GM18505 (cell line): Measurements from ENCODE around the gene PDCD1.

ENCODE experiments used
- ATAC-seq: cut with Tn5 transposase; IDR thresholded peaks from one replicate; pipeline ENCODE4 v1.9.1; 2021; ENCODE audit not compliant: unreplicated experiment
- POLR2A ChIP-seq: IDR thresholded peaks from 4 replicates; pipeline ENCODE4 v1.6.1; 2011; ENCODE audit warnings: borderline replicate concordance; ENCODE audit not compliant: insufficient read depth, insufficient read length; ENCODE audit errors: extremely low read depth

The PDCD1 gene

DNA sequence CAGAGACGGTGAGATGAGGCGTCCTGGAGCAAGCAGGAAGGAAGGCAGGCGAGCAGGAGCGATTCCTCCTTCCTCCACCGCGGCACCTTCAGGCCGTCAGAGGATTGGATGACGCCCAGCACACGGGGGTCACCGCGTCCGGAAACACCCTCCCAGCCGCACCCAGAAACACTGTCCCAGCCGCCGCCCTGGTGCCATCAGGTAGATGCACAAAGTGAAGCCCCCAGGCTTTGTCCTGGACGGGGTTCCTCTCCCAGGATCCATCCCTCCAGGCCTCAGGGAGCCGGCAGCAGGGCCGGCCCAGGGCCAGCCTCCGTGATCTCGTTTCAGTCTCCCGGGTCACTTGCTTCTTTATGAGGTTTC, 42.3 kb upstream of the PDCD1 start:
- no peak for TF ChIP-seq POLR2A
- ATAC-seq, result no peak

DNA sequence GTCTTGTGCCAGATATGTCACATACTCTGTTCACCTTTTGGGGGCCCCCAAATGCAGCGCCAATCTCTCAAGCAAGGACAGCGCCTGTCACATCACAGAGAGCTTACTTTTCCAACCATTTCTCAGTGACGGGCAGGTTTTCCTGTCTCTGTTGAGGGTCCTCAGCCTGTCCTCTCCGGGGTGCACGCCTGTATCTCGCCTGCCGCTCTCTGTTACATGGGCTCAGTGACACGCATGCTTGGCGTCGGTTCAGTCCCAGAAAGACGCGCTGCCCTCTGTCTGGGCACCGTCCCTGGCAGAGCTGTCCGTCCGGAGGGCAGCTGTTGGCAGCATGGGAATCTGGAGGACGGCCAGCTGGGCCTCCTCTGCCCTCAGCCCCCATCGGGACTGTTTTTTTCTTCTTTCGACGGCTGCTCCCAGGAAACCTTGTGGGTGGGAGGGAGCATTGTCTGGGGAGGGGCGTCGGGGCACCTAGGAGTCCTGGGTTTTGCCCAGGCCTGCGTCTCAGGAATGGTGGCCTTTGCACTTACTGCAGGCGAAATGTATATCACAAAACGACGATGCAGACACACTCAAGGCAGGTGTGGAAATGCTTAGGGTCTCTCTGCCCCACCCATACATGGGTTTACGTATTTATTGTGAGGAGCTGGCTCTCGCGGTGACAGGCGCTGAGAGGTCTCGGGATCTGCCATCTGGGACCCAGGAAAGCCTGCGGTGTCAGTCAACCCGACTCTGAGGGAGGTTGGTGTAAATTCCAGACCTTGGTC, 41.7 kb upstream of the PDCD1 start:
- ATAC-seq, result no peak
- TF ChIP-seq POLR2A, result no peak

DNA sequence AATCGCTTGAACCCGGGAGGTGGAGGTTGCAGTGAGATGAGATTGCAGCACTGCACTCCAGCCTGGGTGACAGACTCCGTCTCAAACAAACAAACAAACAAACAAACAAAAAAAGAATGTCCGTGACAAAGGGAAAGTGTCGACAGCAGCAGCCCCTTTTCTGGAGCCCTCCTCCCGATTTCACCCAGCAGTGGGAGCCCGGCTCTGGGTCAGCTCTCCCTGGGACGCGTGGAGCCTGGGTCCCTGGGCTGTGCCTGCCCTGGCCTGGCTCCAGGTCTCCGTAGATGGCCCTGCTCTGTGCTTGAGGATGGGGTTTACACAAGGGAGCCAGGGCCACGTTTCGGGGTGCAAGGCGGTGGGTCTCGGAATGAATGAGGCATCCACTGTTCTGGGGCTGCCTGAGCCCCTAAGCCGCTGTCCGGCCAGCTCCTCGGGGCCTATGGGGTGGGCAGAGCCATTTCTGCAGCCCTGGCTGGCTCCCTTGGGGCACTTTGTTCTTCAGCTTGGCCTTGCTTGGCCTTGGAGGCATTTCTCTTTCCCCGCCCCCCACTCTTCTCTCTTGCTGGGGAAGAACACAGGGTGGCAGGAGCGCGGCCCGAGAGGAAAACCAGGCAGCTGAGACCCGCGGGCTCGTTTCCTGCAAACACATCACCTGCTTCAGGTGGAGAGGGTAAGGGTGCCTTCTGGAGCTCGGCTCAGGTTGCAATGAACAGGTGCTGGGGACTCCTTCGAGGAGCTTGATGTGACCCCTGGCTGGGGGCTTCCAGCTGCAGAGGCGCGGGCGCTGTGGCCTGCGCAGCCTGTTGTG, 40.0 kb upstream of the PDCD1 start:
- no peak for TF ChIP-seq POLR2A
- ATAC-seq, result no peak

DNA sequence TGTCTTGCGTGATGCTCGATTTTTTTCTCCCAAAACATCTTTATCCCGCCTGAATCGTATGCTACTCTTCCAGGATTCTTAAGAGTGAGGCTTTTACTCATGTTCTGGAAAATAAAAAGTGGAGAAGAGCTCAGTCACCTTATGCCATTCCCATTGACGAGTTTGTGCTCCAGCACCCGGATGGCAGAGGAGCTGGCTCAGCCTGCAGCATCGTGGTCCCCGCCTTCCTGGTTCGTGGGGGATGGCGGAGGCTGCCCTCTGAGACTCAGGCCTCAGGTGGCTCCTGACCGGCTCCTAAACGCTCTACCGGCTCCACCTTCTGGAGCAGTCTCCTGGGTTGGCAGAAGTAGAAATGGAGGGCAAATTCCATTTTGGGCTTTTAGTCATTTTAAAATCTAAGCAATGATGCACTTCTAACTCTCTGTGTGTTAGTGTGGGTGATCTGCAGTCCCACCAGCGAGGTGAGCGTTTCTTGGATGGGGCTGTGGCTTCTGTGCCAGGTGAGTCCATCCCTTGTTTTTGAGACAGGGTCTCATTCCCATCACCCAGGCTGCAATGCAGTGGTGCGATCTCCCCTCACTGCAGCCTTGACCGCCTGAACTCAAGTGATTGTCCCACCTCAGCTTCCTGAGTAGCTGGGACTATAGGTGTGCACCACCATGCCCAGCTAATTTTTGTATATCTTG, 38.7 kb upstream of the PDCD1 start:
- ATAC-seq, result no peak
- no peak for TF ChIP-seq POLR2A

DNA sequence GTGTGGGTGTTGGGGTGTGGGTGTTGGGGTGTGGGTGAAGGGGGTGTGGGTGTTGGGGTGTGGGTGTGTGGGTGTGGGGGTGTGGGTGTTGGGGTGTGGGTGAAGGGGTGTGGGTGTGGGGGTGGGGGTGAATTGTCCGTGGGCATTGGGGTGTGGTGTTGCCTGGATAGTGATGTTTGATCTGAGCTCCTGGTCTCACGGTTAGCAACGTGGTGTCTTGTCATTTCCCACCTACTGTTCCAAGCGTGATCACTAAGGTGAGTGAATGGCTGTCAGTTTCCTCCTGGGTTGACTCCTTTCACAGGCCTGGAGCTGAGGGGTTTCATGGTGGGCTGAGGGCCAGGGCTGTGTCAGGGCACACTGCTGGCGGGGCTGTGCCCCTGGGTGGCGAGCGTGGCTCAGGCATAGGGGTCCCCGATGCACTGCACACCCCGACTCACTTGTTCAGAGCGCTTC, 38.1 kb upstream of the PDCD1 start:
- no peak for ATAC-seq

DNA sequence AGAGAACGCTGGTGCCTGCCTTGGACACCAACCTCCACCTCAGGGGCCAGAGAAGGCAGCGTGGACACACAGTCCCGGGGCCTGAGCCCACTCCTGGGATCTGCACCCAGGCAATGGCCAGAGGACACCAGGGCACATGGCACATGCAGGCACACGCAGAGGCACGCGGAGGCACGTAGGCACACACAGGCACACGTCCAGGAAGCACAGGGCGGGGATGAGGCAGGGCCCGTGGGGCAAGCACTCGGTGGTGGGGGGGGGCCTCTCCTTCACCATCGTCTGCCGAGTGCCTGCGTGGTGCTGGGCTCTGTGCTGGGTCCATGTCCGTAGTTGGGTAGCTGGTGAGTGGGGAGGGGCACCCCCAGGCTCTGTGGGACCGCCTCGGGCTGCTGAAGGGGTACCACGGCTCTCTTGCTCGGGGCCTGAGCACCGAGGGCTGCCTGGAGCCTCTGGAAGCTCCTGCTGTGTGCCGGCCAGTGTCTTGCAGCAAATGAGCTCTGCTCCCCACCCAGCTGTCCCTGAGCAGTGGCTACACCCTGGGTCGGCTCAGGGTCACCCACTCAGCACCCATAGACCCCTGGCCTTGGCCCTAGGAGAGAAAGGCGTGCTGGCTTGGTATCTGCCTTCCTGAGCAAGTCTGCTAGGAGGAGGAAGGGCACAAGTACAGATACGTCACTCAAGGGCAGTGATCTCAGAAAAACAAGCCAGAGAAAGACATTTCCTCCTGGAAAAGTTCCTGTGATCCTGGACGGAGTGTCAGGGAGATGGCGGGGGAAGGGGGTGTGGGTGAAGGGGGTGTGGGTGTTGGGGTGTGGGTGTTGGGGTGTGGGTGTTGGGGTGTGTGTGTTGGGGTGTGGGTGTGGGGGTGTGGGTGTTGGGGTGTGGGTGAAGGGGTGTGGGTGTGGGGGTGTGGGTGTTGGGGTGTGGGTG, 37.3 kb upstream of the PDCD1 start:
- no peak for ATAC-seq
- no peak for TF ChIP-seq POLR2A

More for the DNA sequence above, 38.1 kb upstream of the PDCD1 start:
- no peak for TF ChIP-seq POLR2A

- TF ChIP-seq POLR2A, result no peak
- no peak for ATAC-seq
Measured at GRCh38 chr2:241895427-241895711, 36.7 kb upstream of the PDCD1 start.

- ATAC-seq, result no peak
- no peak for TF ChIP-seq POLR2A
Measured at GRCh38 chr2:241894681-241895426, 36.2 kb upstream of the PDCD1 start.

DNA sequence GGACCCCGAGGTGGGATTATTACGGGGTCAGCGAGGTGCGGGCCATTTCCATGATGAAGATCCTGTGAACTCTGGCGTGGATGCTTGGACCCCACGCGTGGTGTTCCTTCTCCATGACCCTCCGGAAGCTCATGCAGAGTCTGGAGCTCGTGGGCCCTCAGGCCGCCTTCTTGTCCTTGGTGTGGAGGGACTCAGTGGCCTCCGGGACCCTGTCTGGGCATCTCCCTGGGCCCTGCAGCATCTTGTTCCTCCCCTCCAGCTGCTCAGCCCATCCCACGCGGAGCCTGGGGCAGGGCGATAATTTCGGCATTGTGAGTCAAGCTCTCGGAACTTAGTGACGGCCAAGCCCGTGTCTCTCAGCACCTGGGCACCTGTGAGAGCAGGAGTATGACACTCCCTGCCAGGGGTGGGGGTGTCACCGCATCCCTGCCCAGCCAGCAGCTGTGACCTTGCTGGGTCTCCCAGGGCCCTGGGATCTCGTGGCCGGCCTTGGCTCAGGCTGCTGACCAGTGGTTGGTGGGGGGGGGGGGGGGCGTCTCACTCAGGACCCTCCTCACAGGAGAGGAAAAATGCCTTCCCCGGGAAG, 35.5 kb upstream of the PDCD1 start:
- no peak for ATAC-seq
- TF ChIP-seq POLR2A, result no peak

DNA sequence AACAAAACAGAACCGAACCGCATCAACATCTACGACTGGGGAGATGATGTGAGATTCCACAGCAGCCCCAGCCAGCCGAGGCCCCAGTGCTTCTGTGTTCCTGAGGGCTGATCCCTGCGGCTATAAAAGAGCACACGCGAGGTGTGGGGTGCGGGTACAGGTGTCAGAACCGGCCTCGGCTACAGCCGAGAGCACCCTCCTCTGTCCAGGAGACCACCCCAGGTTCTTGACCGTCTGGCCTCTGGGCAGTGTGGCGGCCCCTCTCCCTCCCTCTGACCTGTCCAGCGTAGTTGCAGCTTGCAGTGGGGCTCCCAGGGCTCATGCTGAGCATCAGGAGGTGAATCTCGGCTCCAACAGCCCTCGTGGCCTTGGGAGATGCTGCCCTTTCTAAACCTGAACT, 34.6 kb upstream of the PDCD1 start:
- no peak for TF ChIP-seq POLR2A
- no peak for ATAC-seq

GRCh38 chr2:241892299-241893137, 33.8 kb upstream of the PDCD1 start:
- TF ChIP-seq POLR2A, result no peak

More at GRCh38 chr2:241892299-241893137, 33.8 kb upstream of the PDCD1 start:
- ATAC-seq, result no peak
